ENCODE data around the gene DPM2. TPM values are rescaled to one million over a fixed set of nuclear protein-coding genes. Genes with fewer than 3 reads are reported as not detected.
A peak's percentile ranks its signal among the peaks of the same experiment; 100 is the strongest.

DPM2 gene
- total RNA-seq, 1 donor from 2014 or later: 36.8 TPM

DNA sequence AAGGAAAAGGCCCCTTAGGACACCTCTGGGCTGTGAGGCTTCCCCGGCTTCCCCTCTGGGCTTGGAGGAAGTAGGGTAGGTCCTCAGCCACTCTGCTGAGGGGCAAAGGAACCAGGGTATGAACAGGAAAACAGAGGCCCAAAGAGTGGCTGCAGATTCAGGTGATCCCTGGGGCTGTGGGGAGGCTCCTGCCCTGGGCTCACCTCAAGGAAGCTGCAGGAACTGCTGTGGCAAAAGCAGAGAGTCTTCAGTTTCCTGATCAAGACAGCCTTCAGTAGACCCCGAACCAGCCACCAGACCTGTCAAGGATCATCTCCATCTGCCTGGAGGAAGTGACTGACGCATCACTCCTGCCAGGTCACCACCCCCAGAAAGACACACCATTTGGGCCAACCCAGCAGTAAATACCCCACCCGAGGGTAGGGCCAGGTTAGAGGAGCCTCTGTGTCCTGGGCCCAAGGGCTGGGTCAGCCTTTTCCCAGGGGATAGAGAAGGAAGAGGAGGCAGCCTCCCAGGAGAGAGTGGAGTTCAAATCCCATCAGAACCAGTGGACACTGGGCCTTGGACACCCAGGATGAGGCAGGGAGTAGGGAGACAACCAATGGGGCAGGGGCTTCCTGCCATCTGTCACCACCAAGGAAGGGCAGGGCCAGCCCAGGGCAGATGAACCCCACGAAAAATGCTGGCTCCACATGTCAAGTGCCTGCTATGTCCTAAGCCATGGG is 32.5 kb downstream of the DPM2 start:
- TF ChIP-seq CTCF (IDR thresholded peaks at IDR 0.05; ENCODE audit: unreplicated experiment): no peak
- no peaks in the 10 kb centered on the region for H3K9me3 Mint-ChIP-seq
- H3K4me3 Mint-ChIP-seq: no peak overlapping the region
- H3K27ac Mint-ChIP-seq: peak overlapping the region; percentile 95
- H3K36me3 Mint-ChIP-seq: no peaks in the 10 kb centered on the region
- peaks cover 27% of the 10 kb centered on the region for H3K4me1 Mint-ChIP-seq
- DNase-seq (ENCODE audit: low spot score in 2 of 2, unreplicated experiment in 2 of 2): no peak
- H3K27me3 Mint-ChIP-seq (ENCODE audit: low read depth): no peaks in the 10 kb centered on the region

- no peaks in the 10 kb centered on the region for H3K9me3 Mint-ChIP-seq
- no peaks in the 10 kb centered on the region for H3K27me3 Mint-ChIP-seq (ENCODE audit: low read depth)
- peak overlapping the region; percentile 44 for H3K4me3 Mint-ChIP-seq
- no peak for TF ChIP-seq CTCF (IDR thresholded peaks at IDR 0.05; ENCODE audit: unreplicated experiment)
- H3K4me1 Mint-ChIP-seq: peaks cover 31% of the 10 kb centered on the region
- H3K36me3 Mint-ChIP-seq: no peaks in the 10 kb centered on the region
- DNase-seq (ENCODE audit: low spot score in 2 of 2, unreplicated experiment in 2 of 2): peak; percentile 67 to 70
- H3K27ac Mint-ChIP-seq: peak overlapping the region; percentile 95
Measured at GRCh38 chr9:127904561-127905003, 33.1 kb downstream of the DPM2 start.

- Mint-ChIP-seq H3K27me3 (ENCODE audit: low read depth) (no peaks in the 10 kb centered on the region), H3K4me3 (peak overlapping the region; percentile 44), H3K9me3 (no peaks in the 10 kb centered on the region), H3K27ac (peak overlapping the region; percentile 95), H3K36me3 (no peaks in the 10 kb centered on the region), H3K4me1 (peaks cover 31% of the 10 kb centered on the region)
- no peak for TF ChIP-seq CTCF (IDR thresholded peaks at IDR 0.05; ENCODE audit: unreplicated experiment)
- DNase-seq (ENCODE audit: low spot score in 2 of 2, unreplicated experiment in 2 of 2): no peak
Measured at GRCh38 chr9:127903557-127904475, 33.8 kb downstream of the DPM2 start.

- Mint-ChIP-seq H3K4me3 (peak within 1 kb of the TSS; percentile 82), H3K36me3 (peaks cover 27% of the 10 kb centered on the region), H3K27ac (peak within 1 kb of the TSS; percentile 87), H3K4me1 (peaks cover 27% of the 10 kb centered on the region), H3K27me3 (ENCODE audit: low read depth) (no peaks in the 10 kb centered on the region), H3K9me3 (peaks cover 12% of the 10 kb centered on the region)
- no peak for TF ChIP-seq CTCF (IDR thresholded peaks at IDR 0.05; ENCODE audit: unreplicated experiment)
- peak; percentile 54 to 71 for DNase-seq (ENCODE audit: low spot score in 2 of 2, unreplicated experiment in 2 of 2)
Measured at GRCh38 chr9:127899128-127899943, 38.3 kb downstream of the DPM2 start, which contains the start of gene ST6GALNAC6. Gene ST6GALNAC6, minus strand, starts transcription at chr9:127899603. Its CDS starts 1,622 bp downstream, at chr9:127897981.
